ENCODE data around the gene VARS2. TPM values are rescaled to one million over a fixed set of nuclear protein-coding genes. Genes with fewer than 3 reads are reported as not detected.

Gene VARS2
- total RNA-seq, 1 donor from 2014 or later, result 28.1 TPM

GRCh38 chr6:30951907-30952469 lies 38.0 kb downstream of the VARS2 start:
- TF ChIP-seq CTCF (conservative IDR thresholded peaks at IDR 0.05; ENCODE audit: low read depth, low read length), result no peak
- no peak overlapping the region for H3K4me3 ChIP-seq (ENCODE audit: low read depth, low read length)
- DNase-seq (ENCODE audit: low read depth), result no peak

- DNase-seq (ENCODE audit: low read depth), result no peak
- no peak for TF ChIP-seq CTCF (conservative IDR thresholded peaks at IDR 0.05; ENCODE audit: low read depth, low read length)
- peak overlapping the region; percentile 41 for H3K4me3 ChIP-seq (ENCODE audit: low read depth, low read length)
Measured at GRCh38 chr6:30954631-30955366, 40.8 kb downstream of the VARS2 start.

GRCh38 chr6:30955367-30956042 lies 41.5 kb downstream of the VARS2 start:
- no peak for DNase-seq (ENCODE audit: low read depth)
- TF ChIP-seq CTCF (conservative IDR thresholded peaks at IDR 0.05; ENCODE audit: low read depth, low read length), result no peak
- H3K4me3 ChIP-seq (ENCODE audit: low read depth, low read length), result peak overlapping the region; percentile 41

GRCh38 chr6:30957716-30958115 lies 43.7 kb downstream of the VARS2 start:
- DNase-seq (ENCODE audit: low read depth), result no peak
- H3K4me3 ChIP-seq (ENCODE audit: low read depth, low read length), result no peak overlapping the region

GRCh38 chr6:30960907-30961673 lies 47.1 kb downstream of the VARS2 start:
- no peak overlapping the region for H3K4me3 ChIP-seq (ENCODE audit: low read depth, low read length)
- no peak for TF ChIP-seq CTCF (conservative IDR thresholded peaks at IDR 0.05; ENCODE audit: low read depth, low read length)
- peak; percentile 50 for DNase-seq (ENCODE audit: low read depth)

More at GRCh38 chr6:30957716-30958115, 43.7 kb downstream of the VARS2 start:
- no peak for TF ChIP-seq CTCF (conservative IDR thresholded peaks at IDR 0.05; ENCODE audit: low read depth, low read length)

GRCh38 chr6:30962716-30963115 lies 48.7 kb downstream of the VARS2 start:
- no peak for TF ChIP-seq CTCF (conservative IDR thresholded peaks at IDR 0.05; ENCODE audit: low read depth, low read length)
- no peak for DNase-seq (ENCODE audit: low read depth)
- H3K4me3 ChIP-seq (ENCODE audit: low read depth, low read length), result no peak overlapping the region
